ENCODE results near the gene OPTC. TPM values are rescaled to one million over a fixed set of nuclear protein-coding genes. Genes with fewer than 3 reads are reported as not detected.

The OPTC gene
- polyA plus RNA-seq, 1 donor from 2014 or later, result not detected

- Histone ChIP-seq H4K20me1 (ENCODE audit: insufficient read depth) (no peaks in the 10 kb centered on the region), H3K4me3 (ENCODE audit: low read length) (no peak overlapping the region), H3K79me2 (replicated peaks; ENCODE audit: insufficient read depth, low read length) (no peaks in the 10 kb centered on the region), H3K27me3 (ENCODE audit: insufficient read depth, low read depth, low read length) (no peaks in the 10 kb centered on the region), H3K4me2 (ENCODE audit: low read length) (no peak overlapping the region), H3F3A (ENCODE audit: insufficient read depth, low read length, poor library complexity, severe bottlenecking) (no peaks in the 10 kb centered on the region), H2AFZ (ENCODE audit: low read depth, low read length) (no peak overlapping the region), H3K9me2 (ENCODE audit: insufficient read depth, low read length) (no peaks in the 10 kb centered on the region), H3K9me3 (ENCODE audit: low read length) (peaks cover 3% of the 10 kb centered on the region), H3K27ac (ENCODE audit: low read length) (no peak overlapping the region), H3K9ac (ENCODE audit: low read length) (no peak overlapping the region), H3K36me3 (ENCODE audit: insufficient read depth, low read length) (no peaks in the 10 kb centered on the region)
- TF ChIP-seq SMC3 (conservative IDR thresholded peaks at IDR 0.05; ENCODE audit: poor library complexity) (no peak), RAD21 (conservative IDR thresholded peaks at IDR 0.05) (no peak), TAF1 (IDR thresholded peaks at IDR 0.05; ENCODE audit: low read depth) (no peak), POLR2AphosphoS5 (IDR thresholded peaks at IDR 0.05) (no peak), EP300 (conservative IDR thresholded peaks at IDR 0.05; ENCODE audit: poor library complexity, severe bottlenecking) (no peak), CTCF (IDR thresholded peaks at IDR 0.05; ENCODE audit: poor library complexity, severe bottlenecking) (no peak), REST (IDR thresholded peaks at IDR 0.05; ENCODE audit: borderline replicate concordance) (no peak), MXI1 (conservative IDR thresholded peaks at IDR 0.05; ENCODE audit: poor library complexity, severe bottlenecking) (no peak), EZH2 (IDR thresholded peaks at IDR 0.05; ENCODE audit: borderline replicate concordance, insufficient read depth, low read length, poor library complexity, severe bottlenecking) (no peak)
These were observed 45.4 kb upstream of the OPTC start for GRCh38 chr1:203448521-203449061.

- Histone ChIP-seq H3K79me2 (replicated peaks; ENCODE audit: insufficient read depth, low read length) (no peaks in the 10 kb centered on the region), H3K9ac (ENCODE audit: low read length) (no peak overlapping the region), H3K4me2 (ENCODE audit: low read length) (no peak overlapping the region), H3K9me2 (ENCODE audit: insufficient read depth, low read length) (no peaks in the 10 kb centered on the region), H3K27ac (ENCODE audit: low read length) (no peak overlapping the region), H3K4me3 (ENCODE audit: low read length) (no peak overlapping the region), H3F3A (ENCODE audit: insufficient read depth, low read length, poor library complexity, severe bottlenecking) (no peaks in the 10 kb centered on the region), H3K36me3 (ENCODE audit: insufficient read depth, low read length) (no peaks in the 10 kb centered on the region), H3K27me3 (ENCODE audit: insufficient read depth, low read depth, low read length) (no peaks in the 10 kb centered on the region), H3K9me3 (ENCODE audit: low read length) (peaks cover 2% of the 10 kb centered on the region), H4K20me1 (ENCODE audit: insufficient read depth) (no peaks in the 10 kb centered on the region), H2AFZ (ENCODE audit: low read depth, low read length) (no peak overlapping the region)
- TF ChIP-seq EP300 (conservative IDR thresholded peaks at IDR 0.05; ENCODE audit: poor library complexity, severe bottlenecking) (no peak), CTCF (IDR thresholded peaks at IDR 0.05; ENCODE audit: poor library complexity, severe bottlenecking) (no peak), POLR2AphosphoS5 (IDR thresholded peaks at IDR 0.05) (no peak), SMC3 (conservative IDR thresholded peaks at IDR 0.05; ENCODE audit: poor library complexity) (no peak), MXI1 (conservative IDR thresholded peaks at IDR 0.05; ENCODE audit: poor library complexity, severe bottlenecking) (no peak), EZH2 (IDR thresholded peaks at IDR 0.05; ENCODE audit: borderline replicate concordance, insufficient read depth, low read length, poor library complexity, severe bottlenecking) (no peak)
These were observed 44.0 kb upstream of the OPTC start for GRCh38 chr1:203450001-203450400.
